Lower lobe of right lung (tissue), 2 donors: ENCODE data around the gene BLM. TPM values are rescaled to one million over a fixed set of nuclear protein-coding genes. Genes with fewer than 3 reads are reported as not detected.
A peak's percentile ranks its signal among the peaks of the same experiment; 100 is the strongest.

Experiments
- ATAC-seq, 2 donors: fragments of 200-7000 bp; cut with Tn5 transposase; one replicate each; pipeline ENCODE4 v1.9.1; 2020 to 2022; ENCODE audit warnings: mild to moderate bottlenecking in 2 of 2, moderate library complexity in 2 of 2
- DNase-seq: peaks from one replicate; pipeline ENCODE4 v3.0.0-alpha.2; 2020
- H3K27ac ChIP-seq: fragments of 200-600 bp; one replicate; pipeline ENCODE4 v1.8.0; 2022
- H3K27me3 ChIP-seq: fragments of 200-600 bp; one replicate; pipeline ENCODE4 v1.8.0; 2022; ENCODE audit warnings: low read depth
- H3K36me3 ChIP-seq: fragments of 200-600 bp; one replicate; pipeline ENCODE4 v1.8.0; 2022; ENCODE audit warnings: mild to moderate bottlenecking
- H3K4me1 ChIP-seq: fragments of 200-600 bp; one replicate; pipeline ENCODE4 v1.8.0; 2022
- H3K4me3 ChIP-seq: fragments of 200-600 bp; one replicate; pipeline ENCODE4 v1.8.0; 2022; ENCODE audit warnings: mild to moderate bottlenecking
- H3K9me3 ChIP-seq: fragments of 200-600 bp; one replicate; pipeline ENCODE4 v1.8.0; 2022
- intact Hi-C: fragments of 100-400 bp; cut with DNase I; formaldehyde crosslinking; loops from one replicate; pipeline ENCODE4 v1.11.0; 2022
- total RNA-seq: library from RNA; stranded (reverse); fragmentation: NEBNext Ultra II Directional; extraction: Animal tissue kit (Norgen Biotek cat#: 25700); gene quantifications from one replicate; pipeline ENCODE4 v1.2.1, GENCODE V29; 2021
- TF ChIP-seq, protein P1 (sequence below): fragments of 200-600 bp; IDR thresholded peaks from one replicate; pipeline ENCODE4 v1.8.0; 2022; ENCODE audit warnings: antibody characterized with exemption, mild to moderate bottlenecking
- donor health status: DM: no; HTN: yes; CAD: no; lungs with severe emphysema.

Gene BLM
- total RNA-seq, 1 donor from 2014 or later, result 2.0 TPM

DNA sequence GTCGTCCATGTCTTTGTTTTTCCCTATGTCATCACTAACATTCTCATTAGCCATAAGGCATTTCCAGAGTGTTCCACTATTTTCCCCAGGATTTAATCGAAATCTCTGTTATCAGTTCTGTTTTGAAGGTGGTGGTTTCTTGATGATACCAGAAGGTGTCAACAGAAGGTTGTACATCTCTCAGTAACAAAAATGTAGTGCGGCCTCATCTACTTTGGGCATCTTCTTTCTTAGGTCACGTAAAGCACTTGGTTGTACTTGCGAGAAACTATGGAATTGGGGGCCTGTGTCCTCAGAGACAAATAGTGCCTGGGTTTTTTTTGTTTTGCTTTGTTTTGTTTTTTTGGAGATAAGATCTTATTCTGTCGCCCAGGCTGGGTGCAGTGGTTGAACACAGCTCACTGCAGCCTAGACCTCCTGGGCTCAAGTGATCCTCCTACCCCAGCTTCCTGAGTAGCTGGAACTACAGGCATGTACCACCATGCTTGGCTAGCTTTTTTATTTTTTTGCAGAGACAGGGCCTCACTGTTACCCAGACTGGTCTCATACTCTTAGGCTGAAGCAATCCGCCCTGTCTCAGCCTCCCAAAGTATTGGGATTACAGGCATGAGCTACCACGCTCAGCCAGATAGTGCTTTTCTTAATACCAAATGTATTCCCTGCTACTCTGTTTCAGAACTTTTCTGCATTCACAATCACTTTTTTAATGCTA, 90.1 kb downstream of the BLM start:
- Histone ChIP-seq H3K36me3 (no peaks in the 10 kb centered on the region), H3K27ac (no peak overlapping the region), H3K4me1 (peaks cover 4% of the 10 kb centered on the region), H3K4me3 (no peak overlapping the region), H3K9me3 (no peaks in the 10 kb centered on the region), H3K27me3 (no peaks in the 10 kb centered on the region)
- no peak for DNase-seq
- intact Hi-C loops, result no loop called here
- TF ChIP-seq, protein P1, sequence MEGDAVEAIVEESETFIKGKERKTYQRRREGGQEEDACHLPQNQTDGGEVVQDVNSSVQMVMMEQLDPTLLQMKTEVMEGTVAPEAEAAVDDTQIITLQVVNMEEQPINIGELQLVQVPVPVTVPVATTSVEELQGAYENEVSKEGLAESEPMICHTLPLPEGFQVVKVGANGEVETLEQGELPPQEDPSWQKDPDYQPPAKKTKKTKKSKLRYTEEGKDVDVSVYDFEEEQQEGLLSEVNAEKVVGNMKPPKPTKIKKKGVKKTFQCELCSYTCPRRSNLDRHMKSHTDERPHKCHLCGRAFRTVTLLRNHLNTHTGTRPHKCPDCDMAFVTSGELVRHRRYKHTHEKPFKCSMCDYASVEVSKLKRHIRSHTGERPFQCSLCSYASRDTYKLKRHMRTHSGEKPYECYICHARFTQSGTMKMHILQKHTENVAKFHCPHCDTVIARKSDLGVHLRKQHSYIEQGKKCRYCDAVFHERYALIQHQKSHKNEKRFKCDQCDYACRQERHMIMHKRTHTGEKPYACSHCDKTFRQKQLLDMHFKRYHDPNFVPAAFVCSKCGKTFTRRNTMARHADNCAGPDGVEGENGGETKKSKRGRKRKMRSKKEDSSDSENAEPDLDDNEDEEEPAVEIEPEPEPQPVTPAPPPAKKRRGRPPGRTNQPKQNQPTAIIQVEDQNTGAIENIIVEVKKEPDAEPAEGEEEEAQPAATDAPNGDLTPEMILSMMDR, result no peak
- no peak for ATAC-seq

DNA sequence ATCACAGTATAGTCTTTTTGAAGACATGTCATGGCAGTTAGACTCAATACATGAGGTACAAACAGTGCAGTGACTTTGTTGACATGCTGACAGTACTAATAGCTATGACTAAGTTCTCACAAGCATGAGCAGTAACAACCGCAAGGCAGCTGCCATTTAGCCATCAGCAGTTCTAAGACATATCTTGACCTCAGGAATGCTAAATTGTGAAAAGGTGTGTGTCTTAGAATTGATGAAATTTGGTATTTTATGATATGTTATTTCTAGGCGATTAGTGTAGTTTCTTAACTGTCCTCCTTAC, 90.6 kb downstream of the BLM start:
- intact Hi-C loops, result no loop called here
- no peak for ATAC-seq
- H3K4me3 ChIP-seq, result no peak overlapping the region

DNA sequence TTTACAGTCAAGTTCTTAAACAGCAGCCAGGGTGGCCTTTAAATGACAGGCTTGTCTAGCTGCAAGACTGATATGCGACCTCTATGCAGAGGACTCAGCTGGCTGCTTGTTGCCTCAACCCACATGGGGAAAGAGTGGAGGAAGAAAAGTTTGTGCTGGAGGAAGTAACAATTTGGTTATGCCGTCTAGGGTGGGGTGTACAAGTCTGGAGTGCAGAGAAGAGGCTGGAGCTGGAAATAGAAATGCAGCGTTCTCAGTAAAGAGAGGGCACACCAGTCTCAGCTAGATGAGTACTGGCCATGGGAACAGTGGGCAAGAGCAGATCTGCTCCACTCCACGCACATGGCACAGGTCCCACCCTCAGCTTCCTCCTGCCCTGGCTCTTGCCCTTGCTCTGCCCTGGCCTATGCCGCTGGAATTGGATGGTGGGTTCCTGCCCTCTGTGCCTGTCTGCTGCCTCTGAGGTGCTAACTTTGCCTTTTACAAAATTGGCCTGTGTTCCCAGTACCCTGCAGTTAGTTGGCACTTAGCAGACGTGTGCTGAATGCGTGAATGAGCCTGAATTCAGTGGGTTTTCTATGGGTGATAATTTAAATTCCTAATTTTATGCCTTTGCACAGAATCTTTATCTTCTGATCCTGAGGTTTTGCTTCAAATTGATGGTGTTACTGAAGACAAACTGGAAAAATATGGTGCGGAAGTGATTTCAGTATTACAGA, 91.5 kb downstream of the BLM start:
- DNase-seq, result no peak
- intact Hi-C loops, result no loop called here
- no peaks in the 10 kb centered on the region for H3K27me3 ChIP-seq
- no peak overlapping the region for H3K27ac ChIP-seq
- peaks cover 13% of the 10 kb centered on the region for H3K4me1 ChIP-seq
- no peaks in the 10 kb centered on the region for H3K9me3 ChIP-seq
- no peak overlapping the region for H3K4me3 ChIP-seq
- H3K36me3 ChIP-seq, result no peaks in the 10 kb centered on the region
- peak in 1 of 2 donors; percentile 43 for ATAC-seq
- TF ChIP-seq, protein P1, result no peak

More for the DNA sequence above, 90.6 kb downstream of the BLM start:
- DNase-seq, result no peak
- Histone ChIP-seq H3K27ac (no peak overlapping the region), H3K36me3 (no peaks in the 10 kb centered on the region), H3K9me3 (no peaks in the 10 kb centered on the region), H3K4me1 (peaks cover 9% of the 10 kb centered on the region), H3K27me3 (no peaks in the 10 kb centered on the region)
- TF ChIP-seq, protein P1, result no peak

DNA sequence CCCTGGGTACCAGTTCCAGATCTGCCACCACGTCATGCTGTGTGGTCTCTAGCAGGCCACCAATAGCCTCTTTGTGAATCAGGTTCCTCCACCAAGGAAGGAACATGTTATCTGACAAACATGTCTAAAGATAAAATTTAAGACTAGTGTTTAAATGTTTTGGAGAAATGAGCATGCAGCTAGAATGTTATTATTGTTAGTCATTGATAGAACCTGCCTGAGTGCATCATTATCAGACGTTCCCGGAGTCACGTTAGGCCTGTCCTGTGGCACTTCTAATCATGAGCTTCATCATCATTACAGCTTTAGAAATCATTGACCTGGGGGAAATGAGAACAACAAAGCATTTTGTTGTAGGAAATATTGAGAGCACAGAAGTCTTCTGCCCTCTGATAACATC, 92.4 kb downstream of the BLM start:
- no peak for DNase-seq
- H3K4me3 ChIP-seq, result no peak overlapping the region
- peaks cover 13% of the 10 kb centered on the region for H3K4me1 ChIP-seq
- H3K27me3 ChIP-seq, result no peaks in the 10 kb centered on the region
- H3K36me3 ChIP-seq, result no peaks in the 10 kb centered on the region
- intact Hi-C loops, result no loop called here
- ATAC-seq, result no peak
- TF ChIP-seq, protein P1, result no peak
- no peaks in the 10 kb centered on the region for H3K9me3 ChIP-seq
- H3K27ac ChIP-seq, result no peak overlapping the region

DNA sequence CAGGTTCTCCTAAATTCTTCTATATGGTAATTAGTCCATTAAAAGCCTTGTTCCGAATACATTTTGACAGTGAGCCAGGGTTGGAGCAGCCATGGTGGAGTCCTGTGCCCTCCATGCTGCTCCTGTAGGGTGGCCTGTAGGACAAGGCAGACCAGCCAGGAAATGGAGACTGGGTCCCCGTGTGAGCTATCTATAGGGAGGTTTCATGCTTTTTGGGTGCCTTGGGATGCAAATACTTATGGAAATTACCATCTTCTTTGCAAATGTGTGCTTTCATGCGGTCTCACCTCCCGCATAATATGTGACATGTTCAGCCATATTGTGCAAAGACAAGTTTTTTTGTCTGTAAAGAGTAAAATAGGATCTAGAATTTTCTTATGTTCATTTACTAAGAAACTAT, 93.2 kb downstream of the BLM start:
- no peaks in the 10 kb centered on the region for H3K9me3 ChIP-seq
- DNase-seq, result no peak
- TF ChIP-seq, protein P1, result no peak
- peaks cover 13% of the 10 kb centered on the region for H3K4me1 ChIP-seq
- H3K27ac ChIP-seq, result no peak overlapping the region
- intact Hi-C loops, result no loop called here
- no peak overlapping the region for H3K4me3 ChIP-seq
- H3K27me3 ChIP-seq, result no peaks in the 10 kb centered on the region
- no peaks in the 10 kb centered on the region for H3K36me3 ChIP-seq
- no peak for ATAC-seq
